HG03135 (cell line): Measurements from ENCODE around the gene SLC4A4.

ENCODE experiments used
- ATAC-seq: cut with Tn5 transposase; IDR thresholded peaks from one replicate; pipeline ENCODE4 v1.9.1; 2021; ENCODE audit warnings: mild to moderate bottlenecking, moderate library complexity; ENCODE audit not compliant: unreplicated experiment

Gene SLC4A4

GRCh38 chr4:71356924-71357663, 18.3 kb downstream of the SLC4A4 start:
- no peak for ATAC-seq

- ATAC-seq: no peak
These were observed 22.0 kb downstream of the SLC4A4 start for GRCh38 chr4:71360844-71361243.

- no peak for ATAC-seq
These were observed 22.7 kb downstream of the SLC4A4 start for GRCh38 chr4:71361476-71361875.

DNA sequence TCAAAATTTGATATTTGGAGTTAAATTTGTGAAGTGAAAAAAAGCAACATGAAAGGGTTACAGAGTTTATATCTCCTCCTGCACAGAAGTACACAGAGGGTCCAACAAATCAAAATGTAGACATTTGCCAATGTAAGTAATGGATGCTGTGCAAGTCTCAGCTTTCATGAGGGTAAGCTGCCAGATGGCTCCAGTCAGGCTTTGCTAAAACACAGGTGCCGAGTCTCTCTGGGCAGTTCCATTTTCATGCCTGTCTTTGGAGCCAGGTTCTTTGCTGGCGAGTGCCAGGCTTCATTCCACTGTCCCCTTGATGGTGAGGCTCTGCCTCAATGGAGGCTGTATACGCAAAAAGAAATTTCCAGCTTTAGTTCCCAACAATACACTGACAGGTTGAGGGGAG, 27.9 kb downstream of the SLC4A4 start:
- no peak for ATAC-seq

DNA sequence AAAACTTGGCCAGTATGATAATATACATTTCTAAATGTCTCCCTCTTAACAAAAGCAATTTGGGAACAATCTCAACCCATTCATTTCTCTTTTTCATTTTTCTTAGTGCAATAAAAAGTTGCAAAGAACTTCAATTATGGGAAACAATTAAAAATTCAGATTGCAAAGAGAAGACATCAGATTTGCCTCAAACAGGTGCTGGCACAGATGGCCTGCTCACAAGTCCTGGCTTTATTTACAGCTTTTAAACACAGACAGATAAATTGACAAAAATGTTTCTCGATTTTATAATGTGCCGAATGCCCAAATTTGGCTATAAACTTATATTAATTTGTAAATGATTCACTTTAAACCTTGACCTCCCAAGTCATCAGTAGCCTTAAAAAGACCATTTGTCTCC, 28.7 kb downstream of the SLC4A4 start:
- no peak for ATAC-seq

- ATAC-seq: no peak
These were observed 30.1 kb downstream of the SLC4A4 start for GRCh38 chr4:71368906-71369305.

GRCh38 chr4:71369536-71369935, 30.7 kb downstream of the SLC4A4 start:
- ATAC-seq: no peak

GRCh38 chr4:71375494-71375893, 36.7 kb downstream of the SLC4A4 start:
- ATAC-seq: no peak

- no peak for ATAC-seq
These were observed 38.7 kb downstream of the SLC4A4 start for GRCh38 chr4:71377561-71377960.

DNA sequence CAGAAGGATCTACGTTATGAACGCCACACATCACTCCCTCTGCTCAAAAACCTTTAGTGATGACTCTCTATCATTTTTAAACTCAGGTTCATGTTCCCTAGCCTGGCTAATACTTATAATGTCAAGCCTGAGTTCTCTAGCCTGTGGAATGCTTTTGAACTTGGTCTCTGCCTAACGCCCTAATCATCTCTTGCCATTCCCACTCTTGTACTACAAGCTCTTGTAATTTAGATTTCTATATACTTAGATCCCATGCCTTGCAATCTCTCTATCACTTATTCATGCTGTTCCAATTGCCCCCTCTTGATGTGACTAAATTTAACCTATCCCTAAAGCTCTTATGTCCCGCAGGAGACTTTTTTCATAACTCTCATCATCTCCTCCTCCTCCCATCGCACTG, 40.3 kb downstream of the SLC4A4 start:
- ATAC-seq: no peak

DNA sequence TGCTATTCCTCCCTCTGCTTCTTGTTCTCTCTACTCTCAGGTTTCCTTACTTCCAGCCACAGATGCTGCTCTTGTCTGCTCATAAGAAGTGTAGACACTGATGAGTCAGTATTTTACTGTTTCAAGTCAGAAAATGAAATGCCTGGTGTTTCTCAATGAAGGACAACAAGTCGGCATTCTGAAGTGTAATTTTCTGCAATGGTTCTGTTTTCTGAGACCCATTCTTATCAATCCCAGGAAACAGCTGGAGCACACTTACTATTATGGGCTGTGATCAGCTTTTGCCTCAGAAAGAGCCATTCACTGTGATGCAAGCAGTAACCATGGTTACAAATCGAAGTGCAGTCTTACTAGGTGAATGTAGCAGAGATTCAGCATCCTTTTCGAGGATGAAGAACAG, 42.0 kb downstream of the SLC4A4 start:
- ATAC-seq: no peak

- ATAC-seq: no peak
These were observed 43.5 kb downstream of the SLC4A4 start for GRCh38 chr4:71382125-71382899.

GRCh38 chr4:71382900-71383560, 44.2 kb downstream of the SLC4A4 start:
- no peak for ATAC-seq

DNA sequence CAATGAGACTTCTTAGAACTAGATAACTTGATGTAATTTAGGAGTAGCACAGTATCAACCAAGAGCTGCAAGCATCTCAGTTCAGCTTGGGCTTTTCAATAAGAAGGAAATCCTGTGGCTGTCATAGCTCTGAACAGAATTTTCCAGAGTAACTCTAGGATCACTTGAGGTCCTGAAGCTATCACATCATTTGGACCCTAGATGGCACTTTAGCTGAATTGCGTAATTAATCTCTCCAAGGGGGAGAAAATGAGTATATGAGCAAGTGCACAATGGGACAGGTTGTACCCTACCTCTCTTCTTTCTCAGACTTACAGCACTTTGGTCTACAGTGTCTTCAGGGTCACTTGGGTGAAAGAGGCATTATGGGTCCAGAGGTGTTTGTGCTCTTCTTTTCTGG, 45.2 kb downstream of the SLC4A4 start:
- no peak for ATAC-seq

- no peak for ATAC-seq
These were observed 50.5 kb downstream of the SLC4A4 start for GRCh38 chr4:71389149-71389827.

- ATAC-seq: no peak
These were observed 53.3 kb downstream of the SLC4A4 start for GRCh38 chr4:71392109-71392508.

DNA sequence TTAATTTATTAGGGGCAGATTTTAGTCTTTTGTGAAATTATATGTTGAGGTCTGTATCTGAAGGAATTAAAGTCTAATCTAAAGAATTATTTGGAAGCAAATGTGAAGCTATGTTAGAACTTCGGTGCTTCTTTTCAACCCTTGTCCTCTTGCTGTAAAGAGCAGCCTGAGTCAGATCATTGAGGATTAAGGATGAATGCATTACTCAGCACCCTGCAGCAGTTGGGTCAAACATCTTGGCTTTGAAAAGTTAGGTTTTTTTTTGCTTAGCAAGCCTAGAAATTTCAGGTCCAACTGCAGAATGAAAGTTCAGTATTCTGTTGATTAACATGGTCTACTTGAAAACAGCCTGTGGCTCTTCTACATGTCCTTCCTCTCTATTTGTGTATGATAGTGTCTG, 57.6 kb downstream of the SLC4A4 start:
- ATAC-seq: no peak

DNA sequence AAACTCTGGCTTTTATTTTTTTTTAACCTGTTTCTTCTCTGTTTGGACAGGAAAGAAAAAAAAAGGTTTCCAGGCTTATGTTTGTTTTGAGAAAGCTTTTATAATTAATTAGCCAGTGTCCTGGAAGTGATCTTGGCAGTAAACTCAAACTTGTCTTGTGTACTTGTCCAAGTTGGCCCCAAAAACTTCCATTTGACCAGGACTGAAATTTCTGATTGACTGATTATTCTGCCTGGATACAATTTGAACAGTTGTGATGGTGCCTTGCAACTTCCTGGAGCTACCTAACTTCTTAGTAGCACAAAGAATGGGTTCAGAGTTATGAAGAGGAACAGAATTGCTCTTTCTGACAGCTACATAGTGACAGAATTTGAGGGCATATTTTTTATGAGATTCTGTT, 62.0 kb downstream of the SLC4A4 start:
- no peak for ATAC-seq

- no peak for ATAC-seq
These were observed 63.8 kb downstream of the SLC4A4 start for GRCh38 chr4:71402616-71403015.

DNA sequence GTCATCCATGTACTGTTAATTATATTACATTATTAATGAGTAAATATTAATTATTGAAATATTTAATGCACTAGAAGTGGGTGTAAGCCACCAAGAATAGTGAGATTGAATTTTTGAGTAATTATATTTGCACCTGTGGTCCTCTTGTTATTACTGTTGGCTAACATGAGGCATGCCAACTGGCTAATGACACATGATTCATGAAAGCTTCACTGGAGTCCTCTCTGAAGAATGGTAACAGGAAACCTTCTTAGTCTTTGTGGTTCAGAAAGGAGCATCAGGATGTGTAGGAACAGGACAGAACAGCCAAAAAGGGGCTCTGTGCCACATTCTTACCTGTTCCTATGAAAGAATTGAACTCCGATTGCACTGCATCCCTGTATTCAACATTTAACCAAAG, 65.2 kb downstream of the SLC4A4 start:
- no peak for ATAC-seq

DNA sequence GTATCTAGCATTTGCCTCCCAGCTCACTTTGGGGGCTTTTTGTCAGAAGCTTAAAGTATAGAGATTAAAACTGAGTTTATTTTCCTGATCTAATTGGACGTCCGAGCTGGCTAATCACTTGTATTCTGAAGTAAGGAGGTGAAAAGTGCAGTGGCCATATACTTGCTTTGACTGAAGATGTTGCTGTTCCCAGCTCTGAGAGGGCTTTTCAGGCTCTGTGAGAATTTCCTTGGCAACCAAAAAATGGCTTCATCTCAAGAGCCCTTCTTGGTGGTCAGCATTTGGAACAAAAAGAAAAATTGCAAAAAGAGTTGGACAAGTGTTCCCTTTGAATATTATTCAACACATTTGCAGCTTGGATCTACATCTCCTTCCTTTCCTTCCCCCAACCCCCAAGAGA, 67.0 kb downstream of the SLC4A4 start:
- ATAC-seq: no peak
